T-helper 1 cell treated with Interleukin-12 subunit alpha and Interleukin-12 subunit beta and Interleukin-4 antibody, amounts not matched to agents 30 μg/mL and 1 μg/mL, for 36 hours (primary cell): Measurements from ENCODE around the gene ZCCHC24.

ENCODE experiments used
- H3K27ac Mint-ChIP-seq: one replicate; pipeline ENCODE4 v1.8.0; 2021; ENCODE audit warnings: mild to moderate bottlenecking, mixed read lengths
- H3K27me3 Mint-ChIP-seq: one replicate; pipeline ENCODE4 v1.8.0; 2021; ENCODE audit warnings: low read depth, mixed read lengths
- H3K36me3 Mint-ChIP-seq: one replicate; pipeline ENCODE4 v1.8.0; 2021; ENCODE audit warnings: low read depth, mixed read lengths
- H3K4me1 Mint-ChIP-seq: one replicate; pipeline ENCODE4 v1.8.0; 2021; ENCODE audit warnings: low read depth, mixed read lengths
- H3K4me3 Mint-ChIP-seq: one replicate; pipeline ENCODE4 v1.8.0; 2021; ENCODE audit warnings: mild to moderate bottlenecking, moderate library complexity, mixed read lengths
- H3K9me3 Mint-ChIP-seq: one replicate; pipeline ENCODE4 v1.8.0; 2021; ENCODE audit warnings: mixed read lengths

Gene ZCCHC24

GRCh38 chr10:79418886-79419595 lies 26.4 kb downstream of the ZCCHC24 start:
- no peak overlapping the region for H3K27ac Mint-ChIP-seq

GRCh38 chr10:79418274-79418673 lies 27.1 kb downstream of the ZCCHC24 start:
- Mint-ChIP-seq H3K27me3 (no peaks in the 10 kb centered on the region), H3K36me3 (no peaks in the 10 kb centered on the region), H3K4me3 (no peak overlapping the region), H3K4me1 (peaks cover 1% of the 10 kb centered on the region), H3K27ac (no peak overlapping the region), H3K9me3 (no peaks in the 10 kb centered on the region)

More at GRCh38 chr10:79418886-79419595, 26.4 kb downstream of the ZCCHC24 start:
- peaks cover 1% of the 10 kb centered on the region for H3K4me1 Mint-ChIP-seq
- H3K4me3 Mint-ChIP-seq = no peak overlapping the region
- H3K9me3 Mint-ChIP-seq = no peaks in the 10 kb centered on the region
- H3K36me3 Mint-ChIP-seq = no peaks in the 10 kb centered on the region
- H3K27me3 Mint-ChIP-seq = no peaks in the 10 kb centered on the region

GRCh38 chr10:79417731-79418130 lies 27.7 kb downstream of the ZCCHC24 start:
- Mint-ChIP-seq H3K9me3 (no peaks in the 10 kb centered on the region), H3K27me3 (no peaks in the 10 kb centered on the region), H3K36me3 (no peaks in the 10 kb centered on the region), H3K4me3 (no peak overlapping the region), H3K27ac (no peak overlapping the region), H3K4me1 (peaks cover 1% of the 10 kb centered on the region)

- no peak overlapping the region for H3K4me3 Mint-ChIP-seq
- peaks cover 1% of the 10 kb centered on the region for H3K4me1 Mint-ChIP-seq
- no peaks in the 10 kb centered on the region for H3K36me3 Mint-ChIP-seq
- H3K9me3 Mint-ChIP-seq = no peaks in the 10 kb centered on the region
- H3K27me3 Mint-ChIP-seq = no peaks in the 10 kb centered on the region
- H3K27ac Mint-ChIP-seq = no peak overlapping the region
Measured at GRCh38 chr10:79417266-79417665, 28.2 kb downstream of the ZCCHC24 start.

GRCh38 chr10:79416578-79417255 lies 28.7 kb downstream of the ZCCHC24 start:
- Mint-ChIP-seq H3K4me1 (peaks cover 1% of the 10 kb centered on the region), H3K36me3 (no peaks in the 10 kb centered on the region), H3K4me3 (no peak overlapping the region), H3K9me3 (no peaks in the 10 kb centered on the region), H3K27me3 (no peaks in the 10 kb centered on the region), H3K27ac (no peak overlapping the region)

- Mint-ChIP-seq H3K36me3 (no peaks in the 10 kb centered on the region), H3K27me3 (no peaks in the 10 kb centered on the region), H3K9me3 (no peaks in the 10 kb centered on the region), H3K4me1 (peaks cover 1% of the 10 kb centered on the region), H3K27ac (no peak overlapping the region), H3K4me3 (no peak overlapping the region)
Measured at GRCh38 chr10:79415736-79416577, 29.5 kb downstream of the ZCCHC24 start.

- H3K36me3 Mint-ChIP-seq = no peaks in the 10 kb centered on the region
- no peaks in the 10 kb centered on the region for H3K27me3 Mint-ChIP-seq
- no peaks in the 10 kb centered on the region for H3K9me3 Mint-ChIP-seq
- no peak overlapping the region for H3K27ac Mint-ChIP-seq
- no peak overlapping the region for H3K4me3 Mint-ChIP-seq
- peaks cover 1% of the 10 kb centered on the region for H3K4me1 Mint-ChIP-seq
Measured at GRCh38 chr10:79414714-79415113, 30.7 kb downstream of the ZCCHC24 start.

GRCh38 chr10:79413196-79413595 lies 32.2 kb downstream of the ZCCHC24 start:
- Mint-ChIP-seq H3K4me3 (no peak overlapping the region), H3K9me3 (no peaks in the 10 kb centered on the region), H3K27ac (no peak overlapping the region), H3K36me3 (no peaks in the 10 kb centered on the region), H3K27me3 (no peaks in the 10 kb centered on the region), H3K4me1 (no peaks in the 10 kb centered on the region)

- Mint-ChIP-seq H3K36me3 (no peaks in the 10 kb centered on the region), H3K27ac (no peak overlapping the region), H3K9me3 (no peaks in the 10 kb centered on the region), H3K4me1 (no peaks in the 10 kb centered on the region), H3K4me3 (no peak overlapping the region), H3K27me3 (no peaks in the 10 kb centered on the region)
Measured at GRCh38 chr10:79412516-79412915, 32.9 kb downstream of the ZCCHC24 start.

- H3K27me3 Mint-ChIP-seq = no peaks in the 10 kb centered on the region
- H3K4me1 Mint-ChIP-seq = no peaks in the 10 kb centered on the region
- no peak overlapping the region for H3K27ac Mint-ChIP-seq
- H3K36me3 Mint-ChIP-seq = no peaks in the 10 kb centered on the region
- no peak overlapping the region for H3K4me3 Mint-ChIP-seq
- H3K9me3 Mint-ChIP-seq = no peaks in the 10 kb centered on the region
Measured at GRCh38 chr10:79411546-79412495, 33.6 kb downstream of the ZCCHC24 start.

GRCh38 chr10:79410315-79411094 lies 34.9 kb downstream of the ZCCHC24 start:
- H3K36me3 Mint-ChIP-seq = no peaks in the 10 kb centered on the region
- no peak overlapping the region for H3K4me3 Mint-ChIP-seq
- no peaks in the 10 kb centered on the region for H3K27me3 Mint-ChIP-seq
- no peaks in the 10 kb centered on the region for H3K4me1 Mint-ChIP-seq
- H3K27ac Mint-ChIP-seq = no peak overlapping the region
- no peaks in the 10 kb centered on the region for H3K9me3 Mint-ChIP-seq

GRCh38 chr10:79409726-79410085 lies 35.7 kb downstream of the ZCCHC24 start:
- Mint-ChIP-seq H3K9me3 (no peaks in the 10 kb centered on the region), H3K4me1 (no peaks in the 10 kb centered on the region)

GRCh38 chr10:79409038-79409725 lies 36.2 kb downstream of the ZCCHC24 start:
- no peak overlapping the region for H3K27ac Mint-ChIP-seq
- H3K9me3 Mint-ChIP-seq = no peaks in the 10 kb centered on the region
- no peak overlapping the region for H3K4me3 Mint-ChIP-seq
- no peaks in the 10 kb centered on the region for H3K36me3 Mint-ChIP-seq
- H3K4me1 Mint-ChIP-seq = no peaks in the 10 kb centered on the region
- H3K27me3 Mint-ChIP-seq = no peaks in the 10 kb centered on the region

More at GRCh38 chr10:79409726-79410085, 35.7 kb downstream of the ZCCHC24 start:
- Mint-ChIP-seq H3K4me3 (no peak overlapping the region), H3K27me3 (no peaks in the 10 kb centered on the region), H3K36me3 (no peaks in the 10 kb centered on the region), H3K27ac (no peak overlapping the region)
